Uterus (tissue), 2 donors: Measurements from ENCODE around the gene PARP6.

ENCODE experiments used
- CTCF ChIP-seq, 4 experiments: fragments of 200-600 bp in 2 of 4; fragments of 450-650 bp in 2 of 4; sonication (generic) in 2 of 4; IDR thresholded peaks; one replicate each; pipeline ENCODE4 v1.5.1; 2016 to 2019; ENCODE audit warnings: antibody characterized with exemption in 4 of 4, mild to moderate bottlenecking in 2 of 4, moderate library complexity in 1 of 4
- POLR2A ChIP-seq, 2 donors: fragments of 450-650 bp; IDR thresholded peaks; one replicate each; pipeline ENCODE4 v1.6.1; 2016; ENCODE audit warnings: antibody characterized with exemption in 2 of 2, mild to moderate bottlenecking in 1 of 2, moderate library complexity in 1 of 2

- no peak for TF ChIP-seq CTCF (IDR thresholded peaks at IDR 0.05)
- no peak for TF ChIP-seq POLR2A (IDR thresholded peaks at IDR 0.05)
Measured at GRCh38 chr15:72229076-72229946, 43.0 kb downstream of the PARP6 start.
